ENCODE results near the gene MARCHF3.
"Not testable (repeated sequence)": the region's sequence is repeated elsewhere in the genome, so short reads cannot be mapped to it uniquely, and the experiment has no call there.

Gene MARCHF3

GRCh38 chr5:126845470-126846070 lies 184.8 kb downstream of the MARCHF3 start:
- DNase-seq, result peak; percentile 62

GRCh38 chr5:126843375-126843774 lies 187.0 kb downstream of the MARCHF3 start:
- not testable (repeated sequence) for DNase-seq

GRCh38 chr5:126839407-126839806 lies 191.0 kb downstream of the MARCHF3 start:
- not testable (repeated sequence) for DNase-seq

GRCh38 chr5:126837906-126838539 lies 192.3 kb downstream of the MARCHF3 start:
- peak; percentile 32 for DNase-seq

- no peak for DNase-seq
Measured at GRCh38 chr5:126837242-126837641, 193.1 kb downstream of the MARCHF3 start.

GRCh38 chr5:126836778-126837177 lies 193.6 kb downstream of the MARCHF3 start:
- no peak for DNase-seq

- no peak for DNase-seq
Measured at GRCh38 chr5:126831156-126831555, 199.2 kb downstream of the MARCHF3 start.

- no peak for DNase-seq
Measured at GRCh38 chr5:126830061-126830460, 200.3 kb downstream of the MARCHF3 start.

GRCh38 chr5:126829098-126829497 lies 201.3 kb downstream of the MARCHF3 start:
- DNase-seq, result no peak

- no peak for DNase-seq
Measured at GRCh38 chr5:126826619-126827215, 203.6 kb downstream of the MARCHF3 start.

GRCh38 chr5:126819253-126819652 lies 211.1 kb downstream of the MARCHF3 start:
- DNase-seq, result no peak

- no peak for DNase-seq
Measured at GRCh38 chr5:126818736-126819135, 211.6 kb downstream of the MARCHF3 start.

Data from CD4-positive, alpha-beta T cell treated with Interleukin-12 subunit alpha and Interleukin-12 subunit beta, for 1 hour (primary cell).